HG03457 (cell line): Measurements from ENCODE around the gene GLOD4.
A peak's percentile ranks its signal among the peaks of the same experiment; 100 is the strongest.

Source experiments
- ATAC-seq: cut with Tn5 transposase; IDR thresholded peaks from one replicate; pipeline ENCODE4 v1.9.1; 2021; ENCODE audit warnings: moderate number of reproducible peaks; ENCODE audit not compliant: unreplicated experiment

GLOD4 gene

GRCh38 chr17:743139-743538 lies 38.9 kb downstream of the GLOD4 start:
- ATAC-seq, result no peak

- no peak for ATAC-seq
These were observed 39.8 kb downstream of the GLOD4 start for GRCh38 chr17:742147-742793.

GRCh38 chr17:740240-741017 lies 41.7 kb downstream of the GLOD4 start:
- peak; percentile 58 for ATAC-seq

- no peak for ATAC-seq
These were observed 44.4 kb downstream of the GLOD4 start for GRCh38 chr17:737561-738113.

- no peak for ATAC-seq
These were observed 48.3 kb downstream of the GLOD4 start for GRCh38 chr17:733743-734142.

GRCh38 chr17:732902-733720 lies 49.0 kb downstream of the GLOD4 start:
- no peak for ATAC-seq

GRCh38 chr17:732067-732901 lies 49.8 kb downstream of the GLOD4 start, which contains the start of gene TLCD3A:
TLCD3A (plus strand) TSS chr17:732596; CDS start chr17:732648, 52 bp downstream.
- ATAC-seq, result no peak

- ATAC-seq, result no peak
These were observed 50.4 kb downstream of the GLOD4 start for GRCh38 chr17:731644-732066.

- ATAC-seq, result no peak
These were observed 53.2 kb downstream of the GLOD4 start for GRCh38 chr17:728911-729310.

- no peak for ATAC-seq
These were observed 55.7 kb downstream of the GLOD4 start for GRCh38 chr17:726271-726919.

- ATAC-seq, result no peak
These were observed 56.3 kb downstream of the GLOD4 start for GRCh38 chr17:725746-726145.

GRCh38 chr17:725084-725483 lies 57.0 kb downstream of the GLOD4 start:
- ATAC-seq, result no peak

- no peak for ATAC-seq
These were observed 60.5 kb downstream of the GLOD4 start for GRCh38 chr17:721540-721937.

- ATAC-seq, result no peak
These were observed 61.2 kb downstream of the GLOD4 start for GRCh38 chr17:720706-721539.

GRCh38 chr17:718075-718474 lies 64.0 kb downstream of the GLOD4 start:
- ATAC-seq, result no peak
